NCI-H128 (cell line): ENCODE measurements around the gene VTN.
A peak's percentile ranks its signal among the peaks of the same experiment; 100 is the strongest.

Experiments
- DNase-seq: peaks from one replicate; lab custom pipeline; 2025; ENCODE audit not compliant: unreplicated experiment; lab: John Stamatoyannopoulos, UW

The VTN gene

DNA sequence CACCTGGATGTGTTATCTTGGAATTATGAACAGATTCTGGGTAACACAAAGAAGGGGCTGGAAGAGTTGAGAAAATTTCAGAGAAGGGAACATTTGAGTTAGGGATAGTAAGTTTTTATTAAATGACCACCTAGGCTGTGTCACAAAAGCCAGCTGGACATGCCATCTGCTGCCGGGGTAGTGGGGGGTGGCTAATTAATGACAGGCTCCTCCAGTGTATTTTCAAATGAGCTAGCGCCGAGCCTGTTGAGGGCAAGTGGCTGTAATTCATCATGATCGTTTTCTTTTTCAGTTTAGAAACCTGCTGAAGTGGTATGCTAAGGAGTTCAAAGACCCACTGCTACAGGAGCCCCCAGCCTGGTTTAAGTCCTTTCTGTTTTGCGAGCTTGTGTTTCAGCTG is 44.9 kb downstream of the VTN start:
- no peak for DNase-seq

- no peak for DNase-seq
These were observed 45.3 kb downstream of the VTN start for GRCh38 chr17:28324781-28325180.

DNA sequence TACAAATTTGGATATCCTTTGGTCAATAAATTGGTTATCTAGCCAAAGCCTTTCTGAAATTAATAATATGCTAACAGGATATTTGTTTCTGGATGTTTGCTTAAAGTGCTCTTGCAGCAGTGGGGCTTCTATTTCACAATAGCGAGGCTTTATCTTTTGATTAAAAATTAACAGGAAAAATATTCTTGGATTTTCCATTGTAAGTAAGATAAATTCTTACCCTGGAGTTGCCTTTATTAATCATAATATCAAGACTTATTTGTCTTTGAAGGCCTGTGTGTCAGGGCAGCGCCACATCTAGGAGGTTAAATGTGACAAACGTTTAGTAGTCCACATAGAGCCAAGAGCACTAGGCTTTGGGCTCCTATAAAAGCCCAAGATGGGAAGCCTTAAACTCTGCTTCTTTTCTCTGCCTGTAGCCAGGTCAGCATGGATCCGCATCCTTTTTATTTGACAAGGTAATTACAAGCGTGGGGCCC is 45.8 kb downstream of the VTN start:
- no peak for DNase-seq

GRCh38 chr17:28320215-28321061 is 49.7 kb downstream of the VTN start:
- DNase-seq = no peak

DNA sequence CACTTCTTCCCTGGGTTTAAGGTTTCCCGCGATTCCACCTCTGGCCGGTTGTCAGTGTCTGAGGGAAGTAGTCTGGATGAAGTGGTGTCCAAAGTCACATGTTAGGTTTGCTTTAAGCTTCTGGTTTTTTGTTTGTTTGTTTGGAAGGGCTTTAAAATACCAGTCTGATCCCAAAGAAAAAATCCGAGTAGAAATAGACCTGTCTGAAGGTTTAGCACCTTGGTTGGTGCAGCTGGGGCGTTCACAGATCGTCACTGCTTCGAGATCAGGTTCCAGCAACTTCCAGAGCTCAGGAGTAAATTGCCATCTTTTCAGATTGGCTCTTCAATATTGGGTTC is 50.5 kb downstream of the VTN start:
- no peak for DNase-seq

GRCh38 chr17:28318759-28319597 is 51.1 kb downstream of the VTN start, which contains the start of gene TMEM97:
Gene TMEM97, plus strand, starts transcription at chr17:28319200. Its CDS starts 40 bp downstream, at chr17:28319240.
- peak; percentile 86 for DNase-seq

GRCh38 chr17:28317966-28318758 is 51.9 kb downstream of the VTN start:
- DNase-seq = no peak
